IMR-90 (cell line): ENCODE data around the gene MSLN. TPM values are rescaled to one million over a fixed set of nuclear protein-coding genes. Genes with fewer than 3 reads are reported as not detected.
A peak's percentile ranks its signal among the peaks of the same experiment; 100 is the strongest.

Experiments
- ATAC-seq: fragments of 200-7000 bp; cut with Tn5 transposase; 2 replicates; pipeline ENCODE4 v1.9.1; 2020; ENCODE audit warnings: low read depth, mild to moderate bottlenecking, moderate library complexity
- BruUV-seq: library from RNA; stranded (reverse); fragments of 400-500 nt; replicated peaks from 2 replicates; lab custom pipeline; 2021; lab: Mats Ljungman, UMichigan
- CTCF ChIA-PET: fragments of 300-600 bp; formaldehyde crosslinking; extraction: SDS; loops from one replicate; lab custom pipeline; 2021; ENCODE audit warnings: antibody characterized with exemption; lab: Yijun Ruan, JAX
- POLR2A ChIA-PET: fragments of 300-600 bp; sonication (Branson Sonifier 250); formaldehyde crosslinking; loops from one replicate; lab custom pipeline; 2022; ENCODE audit warnings: antibody characterized with exemption; ENCODE audit not compliant: unreplicated experiment; lab: Charles Lee
- DNase-seq: peaks from one replicate; pipeline ENCODE4 v3.0.0; 2013
- H2AFZ ChIP-seq: replicated peaks from 2 replicates; pipeline ENCODE3; 2013; ENCODE audit warnings: low read length, mild to moderate bottlenecking; ENCODE audit not compliant: poor library complexity
- H2AK5ac ChIP-seq: 2 replicates; pipeline ENCODE4 v1.6.1; 2013; ENCODE audit warnings: low read depth, low read length, inconsistent platforms
- H2AK9ac ChIP-seq: replicated peaks from 2 replicates; pipeline ENCODE3; 2013; ENCODE audit warnings: mild to moderate bottlenecking, low read depth, low read length, moderate library complexity; ENCODE audit not compliant: poor library complexity
- H2BK120ac ChIP-seq: 2 replicates; pipeline ENCODE4 v1.6.1; 2013; ENCODE audit warnings: low read depth, low read length, inconsistent platforms
- H2BK15ac ChIP-seq: 3 replicates; pipeline ENCODE4 v1.6.1; 2013; ENCODE audit warnings: low read depth, low read length, inconsistent platforms
- H2BK20ac ChIP-seq: 2 replicates; pipeline ENCODE4 v1.6.1; 2013; ENCODE audit warnings: low read depth, mild to moderate bottlenecking, inconsistent platforms, low read length, moderate library complexity
- H2BK5ac ChIP-seq: 2 replicates; pipeline ENCODE4 v1.6.1; 2013; ENCODE audit warnings: mild to moderate bottlenecking, low read depth, low read length, inconsistent platforms; ENCODE audit not compliant: poor library complexity, severe bottlenecking
- H3K14ac ChIP-seq: replicated peaks from 2 replicates; pipeline ENCODE4 v1.6.1; 2013; ENCODE audit warnings: low read depth, low read length, inconsistent platforms
- H3K18ac ChIP-seq: 2 replicates; pipeline ENCODE4 v1.6.1; 2013; ENCODE audit warnings: low read depth, low read length, control low read depth
- H3K23ac ChIP-seq: 2 replicates; pipeline ENCODE4 v1.6.1; 2013; ENCODE audit warnings: low read depth, low read length, inconsistent platforms
- H3K27ac ChIP-seq: 2 replicates; pipeline ENCODE4 v1.5.1; 2013; ENCODE audit warnings: mild to moderate bottlenecking, control low read depth, low read length; ENCODE audit not compliant: insufficient read depth
- H3K27me3 ChIP-seq: 2 replicates; pipeline ENCODE4 v1.6.1; 2013; ENCODE audit warnings: low read length; ENCODE audit not compliant: control insufficient read depth, insufficient read depth
- H3K36me3 ChIP-seq: 2 replicates; pipeline ENCODE4 v1.6.1; 2013; ENCODE audit warnings: low read length, mixed read lengths; ENCODE audit not compliant: control insufficient read depth, insufficient read depth
- H3K4ac ChIP-seq: 2 replicates; pipeline ENCODE4 v1.6.1; 2013; ENCODE audit warnings: low read depth, low read length, inconsistent platforms
- H3K4me1 ChIP-seq: 2 replicates; pipeline ENCODE4 v1.6.1; 2013; ENCODE audit warnings: low read length, mixed read lengths; ENCODE audit not compliant: control insufficient read depth, insufficient read depth
- H3K4me2 ChIP-seq: 2 replicates; pipeline ENCODE4 v1.6.1; 2013; ENCODE audit warnings: low read depth, mild to moderate bottlenecking, control low read depth, low read length, moderate library complexity
- H3K4me3 ChIP-seq: 2 replicates; pipeline ENCODE4 v1.5.1; 2013; ENCODE audit warnings: low read depth, mild to moderate bottlenecking, control low read depth, low read length, moderate library complexity; ENCODE audit not compliant: insufficient read depth
- H3K56ac ChIP-seq: 2 replicates; pipeline ENCODE4 v1.6.1; 2013; ENCODE audit warnings: low read length, inconsistent platforms; ENCODE audit not compliant: insufficient read depth; ENCODE audit errors: extremely low read depth
- H3K79me1 ChIP-seq, 2 experiments: 2 replicates each; pipeline ENCODE4 v1.6.1; 2013; ENCODE audit warnings: low read length in 2 of 2, inconsistent platforms in 1 of 2, low read depth in 1 of 2
- H3K9ac ChIP-seq: 2 replicates; pipeline ENCODE4 v1.6.1; 2013; ENCODE audit warnings: low read depth, low read length, control low read depth
- H3K9me1 ChIP-seq: 2 replicates; pipeline ENCODE4 v1.6.1; 2013; ENCODE audit warnings: low read length, inconsistent platforms; ENCODE audit not compliant: insufficient read depth
- H3K9me3 ChIP-seq: 2 replicates; pipeline ENCODE4 v1.6.1; 2013; ENCODE audit warnings: low read length; ENCODE audit not compliant: control insufficient read depth, insufficient read depth
- H4K20me1 ChIP-seq: 2 replicates; pipeline ENCODE4 v1.6.1; 2013; ENCODE audit warnings: low read length, inconsistent platforms; ENCODE audit not compliant: insufficient read depth
- H4K5ac ChIP-seq: 2 replicates; pipeline ENCODE4 v1.6.1; 2013; ENCODE audit warnings: mild to moderate bottlenecking, low read depth, low read length, control low read depth
- H4K8ac ChIP-seq, 2 experiments: 2 replicates each; pipeline ENCODE4 v1.6.1; 2013; ENCODE audit warnings: low read depth in 2 of 2, low read length in 2 of 2, control low read depth in 1 of 2, inconsistent platforms in 1 of 2
- H4K91ac ChIP-seq: 2 replicates; pipeline ENCODE4 v1.6.1; 2013; ENCODE audit warnings: low read depth, low read length, inconsistent platforms; ENCODE audit not compliant: insufficient read depth
- BHLHE40 ChIP-seq: fragments of 150-350 bp; IDR thresholded peaks from 2 replicates; pipeline ENCODE4 v1.6.1; 2016; ENCODE audit warnings: mild to moderate bottlenecking, low read depth, low read length
- CEBPB ChIP-seq: IDR thresholded peaks from 2 replicates; pipeline ENCODE4 v1.6.1; 2012; ENCODE audit warnings: low read depth, low read length, improper control_type of control experiment
- CHD1 ChIP-seq: IDR thresholded peaks from 2 replicates; pipeline ENCODE4 v1.6.1; 2012; ENCODE audit warnings: low read depth, low read length, improper control_type of control experiment
- CTCF ChIP-seq: conservative IDR thresholded peaks from 2 replicates; pipeline ENCODE4 v1.5.1; 2012; ENCODE audit warnings: mild to moderate bottlenecking, low read depth, low read length, improper control_type of control experiment
- FOS ChIP-seq: fragments of 150-350 bp; IDR thresholded peaks from 2 replicates; pipeline ENCODE4 v1.6.1; 2016; ENCODE audit warnings: low read depth, low read length
- MAFK ChIP-seq: IDR thresholded peaks from 2 replicates; pipeline ENCODE4 v1.6.1; 2012; ENCODE audit warnings: low read depth, low read length, improper control_type of control experiment
- MAZ ChIP-seq: IDR thresholded peaks from 2 replicates; pipeline ENCODE4 v1.6.1; 2012; ENCODE audit warnings: low read depth, mild to moderate bottlenecking, low read length, improper control_type of control experiment, moderate library complexity, borderline replicate concordance
- MXI1 ChIP-seq: IDR thresholded peaks from 2 replicates; pipeline ENCODE4 v1.6.1; 2012; ENCODE audit warnings: low read depth, mild to moderate bottlenecking, low read length, moderate library complexity, borderline replicate concordance
- NFE2L2 ChIP-seq: fragments of 150-350 bp; IDR thresholded peaks from 2 replicates; pipeline ENCODE4 v1.6.1; 2016; ENCODE audit warnings: low read depth, mild to moderate bottlenecking, low read length
- POLR2A ChIP-seq: IDR thresholded peaks from 2 replicates; pipeline ENCODE4 v1.6.1; 2012; ENCODE audit warnings: mild to moderate bottlenecking, low read depth, low read length
- RAD21 ChIP-seq: IDR thresholded peaks from 2 replicates; pipeline ENCODE4 v1.6.1; 2012; ENCODE audit warnings: low read length, improper control_type of control experiment
- RCOR1 ChIP-seq: IDR thresholded peaks from 2 replicates; pipeline ENCODE4 v1.6.1; 2012; ENCODE audit warnings: mild to moderate bottlenecking, low read length, improper control_type of control experiment; ENCODE audit not compliant: insufficient replicate concordance
- RFX5 ChIP-seq: IDR thresholded peaks from 2 replicates; pipeline ENCODE4 v1.8.0; 2012; ENCODE audit warnings: low read depth, mild to moderate bottlenecking, low read length, moderate library complexity
- WGBS, 2 experiments: methylation state at CpG; one replicate each; pipeline versions ENCODE4 v1.1.5 to v1.1.7; 2013; ENCODE audit warnings: missing lambda C conversion rate in 2 of 2; ENCODE audit not compliant: insufficient read length in 1 of 2; ENCODE audit errors: extremely low coverage in 2 of 2; 5-methylcytosine and 5-hydroxymethylcytosine counted together
- dilution Hi-C: fragments of 300-500 bp; cut with HindIII; formaldehyde crosslinking; loops from one replicate; pipeline ENCODE4 v1.14.3; 2018; ENCODE audit warnings: low sequenced_read_pairs; ENCODE audit not compliant: unreplicated experiment
- in situ Hi-C: fragments of 300-500 bp; cut with MboI; formaldehyde crosslinking; loops from 3 replicates; pipeline ENCODE4 v1.14.3; 2019; ENCODE audit warnings: low sequenced_read_pairs, inconsistent platforms, mixed read lengths
- intact Hi-C: fragments of 100-400 bp; cut with micrococcal nuclease; formaldehyde crosslinking; loops from 2 replicates; pipeline ENCODE4 v1.10.0; 2022
- polyA plus RNA-seq, 3 experiments: library from polyadenylated mRNA; depleted of rRNA; stranded (reverse); fragments of >200 nt; gene quantifications; 2 replicates each; pipeline ENCODE4 v1.2.3, GENCODE V29; 2012; ENCODE audit warnings: low replicate concordance in 1 of 3
- total RNA-seq: library from RNA; depleted of rRNA; stranded (reverse); fragments of >200 nt; gene quantifications from 2 replicates; pipeline ENCODE4 v1.2.3, GENCODE V29; 2012
- TF ChIP-seq, protein P1 (sequence below): fragments of 150-350 bp; IDR thresholded peaks from 2 replicates; pipeline ENCODE4 v1.6.1; 2017; ENCODE audit warnings: mild to moderate bottlenecking, antibody characterized with exemption, low read length, low read depth
- TF ChIP-seq, protein P2 (sequence below): fragments of 150-350 bp; IDR thresholded peaks from 2 replicates; pipeline ENCODE4 v1.6.1; 2016; ENCODE audit warnings: low read depth, mild to moderate bottlenecking, low read length, moderate library complexity, borderline replicate concordance

MSLN gene
- total and polyA plus RNA-seq, 2 of the 4 experiments (the other 2 are of a cell fraction): 0.14 TPM; not detected in 1

GRCh38 chr16:730666-731509 lies 29.6 kb upstream of the MSLN start:
- Histone ChIP-seq H2BK15ac (no peak overlapping the region), H3K4me2 (no peak overlapping the region), H3K9me1 (peaks cover 2% of the 10 kb centered on the region; the same call in 1 of the 2 replicates), H3K4me3 (no peak overlapping the region), H2AK5ac (no peak overlapping the region), H3K14ac (no peak overlapping the region), H4K8ac (no peak overlapping the region), H2BK20ac (no peak overlapping the region), H4K5ac (no peak overlapping the region), H3K4ac (no peak overlapping the region), H2BK5ac (no peak overlapping the region), H3K18ac (no peak overlapping the region), H3K27me3 (no peaks in the 10 kb centered on the region), H3K56ac (no peak overlapping the region), H4K20me1 (peaks cover 4% of the 10 kb centered on the region), H3K79me1 (peaks cover 0 to 5% of the 10 kb centered on the region in 2 experiments; a peak in 1 of 4 replicates), H3K23ac (no peak overlapping the region), H2AFZ (no peak overlapping the region), H2BK120ac (no peak overlapping the region), H3K4me1 (peaks cover 6% of the 10 kb centered on the region), H3K36me3 (peaks cover 35% of the 10 kb centered on the region), H3K9ac (no peak overlapping the region), H2AK9ac (peak overlapping the region; percentile 72), H4K91ac (no peak overlapping the region), H3K9me3 (no peaks in the 10 kb centered on the region), H3K27ac (no peak overlapping the region)
- in situ Hi-C loops: no loop called here
- ChIA-PET CTCF (no interaction called here), POLR2A (no interaction called here)
- no TSS peak for BruUV-seq
- intact Hi-C loops: no loop called here
- WGBS, 2 experiments: 79% methylated on average over 5 of the region's 22 CpGs; no CpG with 5 or more reads in 1 of the 2 experiments
- ATAC-seq (no peak), DNase-seq (no peak)
- dilution Hi-C loops: no loop called here
- TF ChIP-seq, protein P1, sequence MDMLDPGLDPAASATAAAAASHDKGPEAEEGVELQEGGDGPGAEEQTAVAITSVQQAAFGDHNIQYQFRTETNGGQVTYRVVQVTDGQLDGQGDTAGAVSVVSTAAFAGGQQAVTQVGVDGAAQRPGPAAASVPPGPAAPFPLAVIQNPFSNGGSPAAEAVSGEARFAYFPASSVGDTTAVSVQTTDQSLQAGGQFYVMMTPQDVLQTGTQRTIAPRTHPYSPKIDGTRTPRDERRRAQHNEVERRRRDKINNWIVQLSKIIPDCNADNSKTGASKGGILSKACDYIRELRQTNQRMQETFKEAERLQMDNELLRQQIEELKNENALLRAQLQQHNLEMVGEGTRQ: no peak
- TF ChIP-seq BHLHE40 (no peak), MXI1 (no peak), NFE2L2 (no peak), CEBPB (no peak), RCOR1 (no peak), FOS (no peak), CTCF (no peak), POLR2A (no peak), RFX5 (no peak), MAFK (no peak), CHD1 (no peak), MAZ (no peak), RAD21 (no peak)
- TF ChIP-seq, protein P2, sequence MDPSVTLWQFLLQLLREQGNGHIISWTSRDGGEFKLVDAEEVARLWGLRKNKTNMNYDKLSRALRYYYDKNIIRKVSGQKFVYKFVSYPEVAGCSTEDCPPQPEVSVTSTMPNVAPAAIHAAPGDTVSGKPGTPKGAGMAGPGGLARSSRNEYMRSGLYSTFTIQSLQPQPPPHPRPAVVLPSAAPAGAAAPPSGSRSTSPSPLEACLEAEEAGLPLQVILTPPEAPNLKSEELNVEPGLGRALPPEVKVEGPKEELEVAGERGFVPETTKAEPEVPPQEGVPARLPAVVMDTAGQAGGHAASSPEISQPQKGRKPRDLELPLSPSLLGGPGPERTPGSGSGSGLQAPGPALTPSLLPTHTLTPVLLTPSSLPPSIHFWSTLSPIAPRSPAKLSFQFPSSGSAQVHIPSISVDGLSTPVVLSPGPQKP: no peak
